Trophoblast cell (in vitro differentiated cells and primary cell): Measurements from ENCODE around the gene DPEP3.
"Not testable (repeated sequence)": the region's sequence is repeated elsewhere in the genome, so short reads cannot be mapped to it uniquely, and the experiment has no call there.

Experiments used
- DNase-seq, 2 donors: peaks; one replicate each; pipeline ENCODE4 v3.0.0-alpha.2; 2016
- H2AFZ ChIP-seq: 2 replicates; pipeline ENCODE4 v1.6.1; 2013; ENCODE audit warnings: low read length, moderate library complexity, mild to moderate bottlenecking; ENCODE audit not compliant: insufficient read depth, poor library complexity
- H2AK5ac ChIP-seq: 2 replicates; pipeline ENCODE4 v1.6.1; 2013; ENCODE audit warnings: mild to moderate bottlenecking, low read length
- H2BK120ac ChIP-seq: 2 replicates; pipeline ENCODE4 v1.6.1; 2013; ENCODE audit warnings: low read length, mild to moderate bottlenecking, moderate library complexity; ENCODE audit not compliant: insufficient read depth, poor library complexity
- H2BK12ac ChIP-seq: 2 replicates; pipeline ENCODE4 v1.6.1; 2013; ENCODE audit warnings: mild to moderate bottlenecking, low read length, moderate library complexity
- H2BK5ac ChIP-seq: 2 replicates; pipeline ENCODE4 v1.6.1; 2013; ENCODE audit warnings: low read length, low read depth, moderate library complexity, mild to moderate bottlenecking; ENCODE audit not compliant: poor library complexity
- H3K14ac ChIP-seq: 2 replicates; pipeline ENCODE4 v1.6.1; 2013; ENCODE audit warnings: mild to moderate bottlenecking, low read length
- H3K18ac ChIP-seq: 2 replicates; pipeline ENCODE4 v1.6.1; 2013; ENCODE audit warnings: mild to moderate bottlenecking, low read length
- H3K23ac ChIP-seq: 2 replicates; pipeline ENCODE4 v1.6.1; 2013; ENCODE audit warnings: low read length
- H3K27ac ChIP-seq: 2 replicates; pipeline ENCODE4 v1.5.1; 2013; ENCODE audit warnings: low read depth, mild to moderate bottlenecking, inconsistent platforms, low read length, moderate library complexity
- H3K27me3 ChIP-seq: 2 replicates; pipeline ENCODE4 v1.6.1; 2013; ENCODE audit warnings: inconsistent platforms, mild to moderate bottlenecking, low read length, moderate library complexity; ENCODE audit not compliant: insufficient read depth
- H3K36me3 ChIP-seq, 2 experiments: 1 replicate in 1 of 2; 2 replicates in 1 of 2; pipeline ENCODE4 v1.6.1; 2013; ENCODE audit warnings: low read length in 2 of 2, mild to moderate bottlenecking in 2 of 2, moderate library complexity in 1 of 2; ENCODE audit not compliant: insufficient read depth in 2 of 2, control insufficient read depth in 1 of 2
- H3K4ac ChIP-seq: 2 replicates; pipeline ENCODE4 v1.6.1; 2013; ENCODE audit warnings: low read depth, mild to moderate bottlenecking, low read length, moderate library complexity
- H3K4me1 ChIP-seq, 2 experiments: 1 replicate in 1 of 2; 2 replicates in 1 of 2; pipeline ENCODE4 v1.6.1; 2013; ENCODE audit warnings: low read length in 2 of 2, mild to moderate bottlenecking in 2 of 2, moderate library complexity in 1 of 2; ENCODE audit not compliant: insufficient read depth in 2 of 2, control insufficient read depth in 1 of 2
- H3K4me2 ChIP-seq: 2 replicates; pipeline ENCODE4 v1.6.1; 2013; ENCODE audit warnings: inconsistent platforms, mild to moderate bottlenecking, low read length, moderate library complexity
- H3K4me3 ChIP-seq: 2 replicates; pipeline ENCODE4 v1.5.1; 2013; ENCODE audit warnings: mild to moderate bottlenecking, low read depth, low read length, inconsistent platforms
- H3K79me1 ChIP-seq: one replicate; pipeline ENCODE4 v1.6.1; 2013; ENCODE audit warnings: low read length
- H3K79me2 ChIP-seq: 2 replicates; pipeline ENCODE4 v1.6.1; 2013; ENCODE audit warnings: low read length, mild to moderate bottlenecking; ENCODE audit not compliant: control insufficient read depth, insufficient read depth, poor library complexity
- H3K9ac ChIP-seq: 2 replicates; pipeline ENCODE4 v1.6.1; 2013; ENCODE audit warnings: mild to moderate bottlenecking, low read length
- H3K9me3 ChIP-seq: 2 replicates; pipeline ENCODE4 v1.6.1; 2013; ENCODE audit warnings: low read depth, mild to moderate bottlenecking, control low read depth, inconsistent platforms, low read length; ENCODE audit not compliant: insufficient read depth
- H4K12ac ChIP-seq: 2 replicates; pipeline ENCODE4 v1.6.1; 2013; ENCODE audit warnings: low read depth, mild to moderate bottlenecking, low read length, moderate library complexity
- H4K8ac ChIP-seq: 2 replicates; pipeline ENCODE4 v1.6.1; 2013; ENCODE audit warnings: low read depth, mild to moderate bottlenecking, low read length, moderate library complexity
- H4K91ac ChIP-seq: one replicate; pipeline ENCODE4 v1.6.1; 2013; ENCODE audit warnings: low read depth, mild to moderate bottlenecking, low read length, moderate library complexity
- WGBS: extraction: QIAGEN DNeasy Blood & Tissue Kit; methylation state at CpG from one replicate; pipeline ENCODE4 v1.1.7; 2013; ENCODE audit warnings: missing lambda C conversion rate; ENCODE audit not compliant: insufficient read length, insufficient coverage; ENCODE audit errors: extremely low coverage; 5-methylcytosine and 5-hydroxymethylcytosine counted together

Gene DPEP3

GRCh38 chr16:67998231-67998778, 18.0 kb upstream of the DPEP3 start:
- not testable (repeated sequence) for H3K18ac ChIP-seq, H3K27ac ChIP-seq, H3K9me3 ChIP-seq

GRCh38 chr16:67996666-67997065, 16.4 kb upstream of the DPEP3 start:
- no peak overlapping the region for H2AFZ ChIP-seq
- H4K91ac ChIP-seq, result no peak overlapping the region
- no peak overlapping the region for H3K18ac ChIP-seq
- no peak overlapping the region for H3K23ac ChIP-seq
- H3K79me2 ChIP-seq, result peaks cover 1% of the 10 kb centered on the region
- H3K4me2 ChIP-seq, result no peak overlapping the region
- no peaks in the 10 kb centered on the region for H3K36me3 ChIP-seq
- H2AK5ac ChIP-seq, result no peak overlapping the region
- peaks cover 2% of the 10 kb centered on the region for H3K79me1 ChIP-seq
- no peaks in the 10 kb centered on the region for H3K27me3 ChIP-seq
- no peaks in the 10 kb centered on the region for H3K9me3 ChIP-seq
- no peak overlapping the region for H3K27ac ChIP-seq
- H3K9ac ChIP-seq, result no peak overlapping the region
- peaks cover 5% of the 10 kb centered on the region in 2 experiments for H3K4me1 ChIP-seq
- no peak overlapping the region for H3K14ac ChIP-seq
- no peak overlapping the region for H3K4ac ChIP-seq
- no peak overlapping the region for H3K4me3 ChIP-seq
- no peak overlapping the region for H4K12ac ChIP-seq
- H2BK5ac ChIP-seq, result no peak overlapping the region
- H4K8ac ChIP-seq, result no peak overlapping the region
- no peak overlapping the region for H2BK12ac ChIP-seq
- no peak for DNase-seq
- WGBS, result no CpG with 5 or more reads among the region's 5 CpGs
- no peak overlapping the region for H2BK120ac ChIP-seq

More at GRCh38 chr16:67998231-67998778, 18.0 kb upstream of the DPEP3 start:
- not testable (repeated sequence) for H2BK120ac ChIP-seq, H3K27me3 ChIP-seq, H3K79me2 ChIP-seq, H2AFZ ChIP-seq, H3K4me3 ChIP-seq, H4K91ac ChIP-seq, H4K8ac ChIP-seq, H3K14ac ChIP-seq, H3K9ac ChIP-seq, H3K4me1 ChIP-seq, H4K12ac ChIP-seq, H3K4ac ChIP-seq, H2BK5ac ChIP-seq, H3K23ac ChIP-seq, H2AK5ac ChIP-seq, DNase-seq, H3K36me3 ChIP-seq, H3K4me2 ChIP-seq, H2BK12ac ChIP-seq, H3K79me1 ChIP-seq
- no CpG with 5 or more reads among the region's 36 CpGs for WGBS

- Histone ChIP-seq H2AFZ (no peak overlapping the region), H3K14ac (no peak overlapping the region), H3K4me1 (peaks cover 3 to 5% of the 10 kb centered on the region in 2 experiments), H3K4me3 (no peak overlapping the region), H3K23ac (no peak overlapping the region), H3K9me3 (no peaks in the 10 kb centered on the region), H2BK120ac (no peak overlapping the region), H3K4me2 (no peak overlapping the region), H2BK5ac (no peak overlapping the region), H4K8ac (no peak overlapping the region), H3K27ac (no peak overlapping the region), H3K79me1 (peaks cover 2% of the 10 kb centered on the region), H3K36me3 (no peaks in the 10 kb centered on the region), H3K27me3 (no peaks in the 10 kb centered on the region), H2AK5ac (no peak overlapping the region), H2BK12ac (no peak overlapping the region), H3K9ac (no peak overlapping the region), H4K12ac (no peak overlapping the region), H3K79me2 (peaks cover 1% of the 10 kb centered on the region), H4K91ac (no peak overlapping the region), H3K4ac (no peak overlapping the region), H3K18ac (no peak overlapping the region)
- WGBS, result no CpG with 5 or more reads among the region's 5 CpGs
- no peak for DNase-seq
These were observed 15.1 kb upstream of the DPEP3 start for GRCh38 chr16:67995423-67995822.

GRCh38 chr16:67994040-67994408, 13.7 kb upstream of the DPEP3 start:
- H2BK120ac ChIP-seq, H3K4me1 ChIP-seq, H2BK5ac ChIP-seq, H3K4me3 ChIP-seq, H2AK5ac ChIP-seq, H3K36me3 ChIP-seq, H3K9ac ChIP-seq, H2BK12ac ChIP-seq, H3K9me3 ChIP-seq, H3K27me3 ChIP-seq, H2AFZ ChIP-seq, H3K23ac ChIP-seq, H3K79me2 ChIP-seq, H3K14ac ChIP-seq, DNase-seq, H3K79me1 ChIP-seq, H3K4me2 ChIP-seq, H3K27ac ChIP-seq, H3K4ac ChIP-seq, H3K18ac ChIP-seq, H4K12ac ChIP-seq: not testable (repeated sequence)
- WGBS, result no CpG with 5 or more reads among the region's 6 CpGs
- H4K91ac ChIP-seq, result peak overlapping the region; percentile 60
- peak overlapping the region; percentile 82 for H4K8ac ChIP-seq
